ENCODE data around the gene LGALS3BP.
A peak's percentile ranks its signal among the peaks of the same experiment; 100 is the strongest.

- TF ChIP-seq CTCF (IDR thresholded peaks at IDR 0.05) (peak in 3 of 6 experiments; percentile 19 to 28 (median 20)), POLR2A (IDR thresholded peaks at IDR 0.05) (no peak)
Observed at GRCh38 chr17:78977997-78978973, 1.4 kb downstream of the LGALS3BP start.

All from Peyer's patch (tissue), 4 donors.